HFF-Myc (cell line): ENCODE results near the gene IL15RA.

ENCODE experiments used
- DNase-seq: peaks from one replicate; pipeline ENCODE4 v3.0.0-alpha.2; 2011; ENCODE audit warnings: low read depth; ENCODE audit errors: extremely low read depth
- H3K4me3 ChIP-seq: replicated peaks from 2 replicates; pipeline ENCODE4 v1.5.1; 2011; ENCODE audit warnings: low read depth, mild to moderate bottlenecking, control low read depth, low read length
- CTCF ChIP-seq: IDR thresholded peaks from 2 replicates; pipeline ENCODE4 v1.5.1; 2012; ENCODE audit warnings: mild to moderate bottlenecking, low read depth, low read length, control low read depth; ENCODE audit errors: missing control alignments

The IL15RA gene

GRCh38 chr10:6019796-6020195 is 42.5 kb upstream of the IL15RA start:
- no peak overlapping the region for H3K4me3 ChIP-seq
- no peak for DNase-seq
- no peak for TF ChIP-seq CTCF

- no peak for DNase-seq
- TF ChIP-seq CTCF = no peak
- H3K4me3 ChIP-seq = no peak overlapping the region
Measured at GRCh38 chr10:6019010-6019782, 41.9 kb upstream of the IL15RA start.

- TF ChIP-seq CTCF = no peak
- H3K4me3 ChIP-seq = no peak overlapping the region
- DNase-seq = no peak
Measured at GRCh38 chr10:6018422-6018821, 41.1 kb upstream of the IL15RA start.

- no peak for DNase-seq
- TF ChIP-seq CTCF = no peak
Measured at GRCh38 chr10:6017781-6018354, 40.5 kb upstream of the IL15RA start.

GRCh38 chr10:6014241-6014761 is 37.0 kb upstream of the IL15RA start:
- H3K4me3 ChIP-seq = no peak overlapping the region
- peak; percentile 27 for DNase-seq
- TF ChIP-seq CTCF = peak; percentile 72

More at GRCh38 chr10:6017781-6018354, 40.5 kb upstream of the IL15RA start:
- H3K4me3 ChIP-seq = no peak overlapping the region

GRCh38 chr10:6013413-6014192 is 36.3 kb upstream of the IL15RA start:
- no peak for DNase-seq
- no peak for TF ChIP-seq CTCF

More at GRCh38 chr10:6013413-6014192, 36.3 kb upstream of the IL15RA start:
- H3K4me3 ChIP-seq = no peak overlapping the region
